ENCODE data around the gene BNC2. TPM values are rescaled to one million over a fixed set of nuclear protein-coding genes. Genes with fewer than 3 reads are reported as not detected.

Gene BNC2
- total RNA-seq, 6 experiments from 2014 or later: 0.22 to 0.80 (median 0.36) TPM

DNA sequence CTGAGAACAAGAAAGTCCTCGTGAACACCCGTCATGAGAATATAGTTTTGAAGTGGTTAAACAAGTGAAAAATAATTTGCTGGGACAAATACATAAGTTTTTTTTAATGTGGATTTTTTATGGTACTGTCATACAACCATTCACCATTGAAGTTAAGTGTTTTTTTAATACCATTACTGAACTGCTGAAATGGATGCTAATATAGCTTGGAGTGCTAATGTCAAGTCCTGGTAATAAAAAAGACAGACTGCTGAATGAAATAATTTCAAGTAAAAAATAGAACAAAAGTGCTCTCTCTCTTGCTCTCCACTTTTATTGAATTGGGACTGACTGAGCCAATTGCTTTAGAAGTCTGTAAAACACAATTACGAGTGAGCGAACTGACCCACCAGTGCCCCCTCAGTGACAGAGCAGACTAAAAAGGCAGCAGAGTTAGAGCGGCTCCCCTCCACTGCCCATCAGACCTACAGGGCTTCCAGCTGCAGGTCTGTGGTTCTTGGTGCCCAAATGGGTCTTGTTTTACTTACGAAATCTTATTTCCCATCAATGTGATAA, 442.5 kb downstream of the BNC2 start:
- Histone ChIP-seq H3K9me3 (no peaks in the 10 kb centered on the region), H3K27ac (no peak overlapping the region), H3K27me3 (no peaks in the 10 kb centered on the region), H3K36me3 (no peaks in the 10 kb centered on the region), H3K4me1 (no peaks in the 10 kb centered on the region), H3K4me3 (no peak overlapping the region)
- ATAC-seq (no peak), DNase-seq (no peak)
- TF ChIP-seq, protein P1, sequence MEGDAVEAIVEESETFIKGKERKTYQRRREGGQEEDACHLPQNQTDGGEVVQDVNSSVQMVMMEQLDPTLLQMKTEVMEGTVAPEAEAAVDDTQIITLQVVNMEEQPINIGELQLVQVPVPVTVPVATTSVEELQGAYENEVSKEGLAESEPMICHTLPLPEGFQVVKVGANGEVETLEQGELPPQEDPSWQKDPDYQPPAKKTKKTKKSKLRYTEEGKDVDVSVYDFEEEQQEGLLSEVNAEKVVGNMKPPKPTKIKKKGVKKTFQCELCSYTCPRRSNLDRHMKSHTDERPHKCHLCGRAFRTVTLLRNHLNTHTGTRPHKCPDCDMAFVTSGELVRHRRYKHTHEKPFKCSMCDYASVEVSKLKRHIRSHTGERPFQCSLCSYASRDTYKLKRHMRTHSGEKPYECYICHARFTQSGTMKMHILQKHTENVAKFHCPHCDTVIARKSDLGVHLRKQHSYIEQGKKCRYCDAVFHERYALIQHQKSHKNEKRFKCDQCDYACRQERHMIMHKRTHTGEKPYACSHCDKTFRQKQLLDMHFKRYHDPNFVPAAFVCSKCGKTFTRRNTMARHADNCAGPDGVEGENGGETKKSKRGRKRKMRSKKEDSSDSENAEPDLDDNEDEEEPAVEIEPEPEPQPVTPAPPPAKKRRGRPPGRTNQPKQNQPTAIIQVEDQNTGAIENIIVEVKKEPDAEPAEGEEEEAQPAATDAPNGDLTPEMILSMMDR (IDR thresholded peaks at IDR 0.05): no peak
- TF ChIP-seq POLR2A (IDR thresholded peaks at IDR 0.05): no peak
- intact Hi-C loops (cut with DNase I): no loop called here
- 83% methylated on average over 6 of the region's 6 CpGs for WGBS (ENCODE audit: insufficient coverage, low coverage, low lambda C conversion rate, missing lambda C conversion rate)

DNA sequence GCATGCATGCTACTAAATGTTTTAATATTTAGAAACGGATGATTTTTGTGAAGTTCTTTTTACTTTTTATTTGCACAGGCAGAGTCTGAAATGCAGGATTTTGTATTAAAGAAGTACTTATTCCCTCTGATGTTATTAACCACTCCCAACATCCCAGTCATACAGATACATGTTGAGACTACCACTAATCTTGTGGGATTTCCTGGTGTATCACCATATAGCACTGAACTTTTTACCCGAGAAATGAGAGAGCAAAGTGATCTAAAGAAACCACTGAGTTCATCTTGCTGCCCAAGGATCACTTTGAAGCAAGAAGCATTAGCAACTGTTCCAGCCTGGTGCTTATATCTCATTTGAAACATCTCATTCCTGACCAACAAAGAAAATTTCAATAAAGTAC, 443.8 kb downstream of the BNC2 start:
- H3K36me3 ChIP-seq: no peaks in the 10 kb centered on the region
- no peaks in the 10 kb centered on the region for H3K4me1 ChIP-seq
- no peak overlapping the region for H3K27ac ChIP-seq
- intact Hi-C loops (cut with DNase I): no loop called here
- DNase-seq: no peak
- H3K27me3 ChIP-seq: no peaks in the 10 kb centered on the region
- no peak overlapping the region for H3K4me3 ChIP-seq
- H3K9me3 ChIP-seq: no peaks in the 10 kb centered on the region
- no peak for ATAC-seq
- WGBS (ENCODE audit: insufficient coverage, low coverage, low lambda C conversion rate, missing lambda C conversion rate): 58% methylated on average over 2 of the region's 2 CpGs
- no peak for TF ChIP-seq POLR2A (IDR thresholded peaks at IDR 0.05)
- TF ChIP-seq, protein P1 (IDR thresholded peaks at IDR 0.05): no peak

DNA sequence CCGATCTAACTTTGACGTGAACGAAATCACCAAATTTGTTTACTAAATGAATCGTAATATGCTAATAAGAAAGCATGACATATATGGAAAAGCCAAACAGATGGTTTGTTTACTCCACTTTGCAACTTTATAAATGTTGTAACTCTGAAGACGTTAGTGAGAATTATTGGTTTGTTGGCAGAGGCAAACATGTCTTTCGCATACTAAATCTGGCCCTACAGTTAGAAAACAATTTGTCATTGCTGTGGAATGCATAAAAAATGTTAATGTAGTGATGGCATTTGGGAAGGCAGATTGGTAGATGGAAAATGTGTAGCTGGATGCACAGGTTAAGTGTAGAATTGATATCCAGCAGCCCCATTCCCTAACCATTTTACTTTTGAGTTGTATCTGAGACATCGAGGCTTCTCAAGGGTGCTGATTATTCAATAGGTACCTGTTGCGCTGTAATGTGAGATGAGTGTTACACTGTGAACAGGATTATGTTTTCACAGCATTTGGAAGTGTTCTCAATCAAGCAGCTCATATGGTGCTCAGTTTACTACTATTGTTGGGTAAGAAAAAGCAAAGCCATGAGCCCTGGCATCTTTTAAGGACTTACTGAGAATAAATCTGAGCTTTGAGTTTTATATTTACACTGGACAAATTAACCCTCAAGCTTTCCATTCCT, 444.8 kb downstream of the BNC2 start:
- H3K27ac ChIP-seq: no peak overlapping the region
- TF ChIP-seq, protein P1 (IDR thresholded peaks at IDR 0.05): no peak
- no peak for TF ChIP-seq POLR2A (IDR thresholded peaks at IDR 0.05)
- H3K4me1 ChIP-seq: no peaks in the 10 kb centered on the region
- no peaks in the 10 kb centered on the region for H3K9me3 ChIP-seq
- H3K27me3 ChIP-seq: no peaks in the 10 kb centered on the region
- H3K4me3 ChIP-seq: no peak overlapping the region
- no peak for DNase-seq
- H3K36me3 ChIP-seq: no peaks in the 10 kb centered on the region
- intact Hi-C loops (cut with DNase I): no loop called here
- no peak for ATAC-seq
- WGBS (ENCODE audit: insufficient coverage, low coverage, low lambda C conversion rate, missing lambda C conversion rate): 75% methylated on average over 8 of the region's 8 CpGs

DNA sequence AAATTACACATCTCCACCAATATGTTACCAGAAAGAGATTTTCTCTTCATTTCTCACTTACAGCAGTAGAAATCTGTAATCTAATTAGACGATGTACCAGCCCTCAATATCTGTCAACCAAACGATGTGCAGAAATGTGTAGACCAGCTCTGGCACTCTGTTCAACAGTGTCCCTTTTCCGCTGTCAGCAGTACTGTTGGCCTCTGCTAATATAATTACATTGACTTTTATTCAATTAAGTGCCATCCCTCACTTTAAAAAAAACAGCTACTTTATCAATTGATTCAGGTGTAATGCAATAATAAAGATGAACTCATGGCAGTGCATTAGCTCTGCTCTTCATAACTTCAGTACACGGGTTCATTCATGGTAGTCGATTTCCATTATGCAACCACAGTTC, 448.4 kb downstream of the BNC2 start:
- no peaks in the 10 kb centered on the region for H3K4me1 ChIP-seq
- H3K27ac ChIP-seq: no peak overlapping the region
- WGBS (ENCODE audit: insufficient coverage, low coverage, low lambda C conversion rate, missing lambda C conversion rate): 76% methylated on average over 5 of the region's 5 CpGs
- DNase-seq: no peak
- H3K4me3 ChIP-seq: no peak overlapping the region
- no peaks in the 10 kb centered on the region for H3K9me3 ChIP-seq
- H3K27me3 ChIP-seq: no peaks in the 10 kb centered on the region
- intact Hi-C loops (cut with DNase I): no loop called here
- TF ChIP-seq, protein P1 (IDR thresholded peaks at IDR 0.05): no peak
- no peak for TF ChIP-seq POLR2A (IDR thresholded peaks at IDR 0.05)
- no peak for ATAC-seq
- no peaks in the 10 kb centered on the region for H3K36me3 ChIP-seq

All from right lobe of liver (tissue), 6 donors.